Measurements from ENCODE around the gene BTG3.

BTG3 gene

GRCh38 chr21:17585875-17586450 is 26.7 kb downstream of the BTG3 start:
- no peak for DNase-seq

DNA sequence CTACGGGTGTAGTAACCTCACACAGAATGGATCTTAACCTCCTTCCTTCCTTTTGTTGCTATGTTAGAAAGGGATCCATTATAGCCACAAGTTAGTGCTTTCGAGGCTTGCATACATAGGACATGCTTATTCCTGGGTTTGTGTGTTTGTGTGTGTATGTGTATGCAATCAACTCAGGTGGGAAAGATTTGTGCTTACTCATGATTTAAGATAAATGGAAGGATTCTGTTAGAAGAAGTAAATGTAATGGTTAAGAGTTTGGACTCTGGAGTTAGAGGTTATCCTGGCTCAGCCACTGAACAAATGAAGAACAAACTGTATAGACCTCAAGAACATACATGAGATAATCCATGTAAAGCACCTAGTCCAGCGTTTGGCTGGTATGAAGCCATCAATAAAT is 28.8 kb downstream of the BTG3 start:
- DNase-seq = no peak

DNA sequence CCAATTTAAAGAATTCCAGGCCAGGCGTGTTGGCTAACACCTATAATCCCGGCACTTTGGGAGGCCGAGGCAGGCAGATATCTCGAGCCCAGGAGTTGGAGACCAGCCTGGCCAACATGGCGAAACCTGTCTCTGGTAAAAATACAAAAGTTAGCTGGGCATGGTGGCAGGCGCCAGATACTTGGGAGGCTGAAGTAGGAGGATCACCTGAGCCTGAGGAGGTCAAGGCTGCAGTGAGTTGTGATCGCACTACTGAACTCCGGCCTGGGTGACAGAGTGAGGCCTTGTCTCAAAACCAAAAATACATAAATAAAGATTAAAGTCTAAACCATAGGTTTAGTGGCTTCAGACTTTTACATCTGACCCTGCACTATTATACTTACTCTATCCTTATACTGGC is 32.4 kb downstream of the BTG3 start:
- DNase-seq = no peak

- DNase-seq = no peak
Observed at GRCh38 chr21:17578876-17579275, 33.8 kb downstream of the BTG3 start.

- no peak for DNase-seq
Observed at GRCh38 chr21:17578162-17578561, 34.5 kb downstream of the BTG3 start.

GRCh38 chr21:17577701-17578100 is 35.0 kb downstream of the BTG3 start:
- no peak for DNase-seq

DNA sequence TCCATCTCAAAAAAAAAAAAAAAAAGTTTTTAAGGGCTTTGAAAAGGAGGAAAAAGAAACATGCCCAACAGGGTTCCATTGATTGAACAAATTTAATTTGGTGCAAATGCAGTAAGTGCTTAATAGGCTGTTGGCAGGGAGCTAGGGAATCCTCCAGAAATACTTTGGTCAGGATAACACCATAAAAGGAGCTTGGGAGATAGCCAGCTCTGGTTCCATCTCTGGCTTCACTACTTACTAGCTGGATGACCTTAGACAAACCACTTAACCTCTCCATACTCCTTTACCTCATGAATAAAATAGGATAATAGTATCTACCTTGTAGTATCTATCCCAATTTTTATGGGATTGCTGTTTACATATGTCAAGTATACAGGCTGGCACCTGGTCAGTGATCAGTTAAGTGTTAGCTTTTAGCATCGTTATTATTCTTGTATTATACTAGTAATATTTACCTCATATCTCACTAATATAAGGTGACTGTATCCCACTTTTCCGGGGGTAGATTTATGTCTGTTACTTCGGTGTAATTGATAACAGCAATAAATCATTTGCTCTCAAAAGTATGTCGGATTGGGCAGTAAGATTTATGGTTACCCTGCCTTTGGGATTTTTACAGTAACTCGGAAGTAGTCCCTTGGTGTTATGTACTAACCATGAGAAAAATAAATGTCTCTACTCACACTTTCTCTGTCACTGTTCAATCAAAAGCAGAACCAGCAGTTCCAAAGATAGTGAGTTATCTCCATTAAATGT is 36.4 kb downstream of the BTG3 start:
- DNase-seq = no peak

- no peak for DNase-seq
Observed at GRCh38 chr21:17575076-17575475, 37.6 kb downstream of the BTG3 start.

DNA sequence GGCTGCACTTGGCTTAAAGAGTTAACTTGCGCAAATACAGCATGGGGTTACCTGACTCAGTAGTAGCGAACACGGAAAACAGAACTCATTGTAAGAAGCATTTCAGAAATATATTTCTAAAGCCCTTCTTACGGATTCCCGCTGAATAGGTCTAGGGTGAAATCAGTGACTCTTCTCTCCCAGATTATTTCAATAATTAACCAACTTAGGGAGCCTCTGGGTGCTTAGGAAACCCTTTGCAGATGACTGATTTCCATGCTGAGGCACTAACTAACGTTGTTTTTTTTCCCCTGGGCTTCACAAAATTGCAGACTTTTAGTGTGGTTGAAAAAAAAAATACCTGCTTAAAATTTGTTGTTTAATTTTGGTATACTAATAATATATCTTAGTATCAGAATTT is 40.3 kb downstream of the BTG3 start:
- DNase-seq = no peak

DNA sequence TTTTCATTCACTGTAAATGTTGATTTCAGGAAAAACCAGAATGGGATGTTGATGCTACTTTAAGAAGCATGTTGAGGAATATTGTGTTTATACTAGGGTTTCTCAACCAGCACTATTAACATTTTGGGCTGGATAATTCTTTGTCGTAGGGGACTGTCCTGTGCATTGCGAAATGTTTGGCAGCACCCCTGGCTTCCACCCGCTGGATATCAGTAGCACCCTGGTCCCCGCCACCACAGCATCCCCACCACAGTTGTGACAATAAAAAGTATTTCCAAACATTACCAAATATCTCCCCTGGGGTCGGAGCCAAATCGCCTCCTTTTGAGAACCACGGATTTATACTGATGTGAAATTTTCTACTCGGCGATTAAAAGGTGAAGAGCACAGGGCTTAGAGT is 41.9 kb downstream of the BTG3 start:
- DNase-seq = no peak

GRCh38 chr21:17560377-17561025 is 52.2 kb downstream of the BTG3 start:
- DNase-seq = no peak

GRCh38 chr21:17554679-17555465 is 57.8 kb downstream of the BTG3 start:
- DNase-seq = peak in 20 of 56 donors; percentile 4 to 64 (median 36)

DNA sequence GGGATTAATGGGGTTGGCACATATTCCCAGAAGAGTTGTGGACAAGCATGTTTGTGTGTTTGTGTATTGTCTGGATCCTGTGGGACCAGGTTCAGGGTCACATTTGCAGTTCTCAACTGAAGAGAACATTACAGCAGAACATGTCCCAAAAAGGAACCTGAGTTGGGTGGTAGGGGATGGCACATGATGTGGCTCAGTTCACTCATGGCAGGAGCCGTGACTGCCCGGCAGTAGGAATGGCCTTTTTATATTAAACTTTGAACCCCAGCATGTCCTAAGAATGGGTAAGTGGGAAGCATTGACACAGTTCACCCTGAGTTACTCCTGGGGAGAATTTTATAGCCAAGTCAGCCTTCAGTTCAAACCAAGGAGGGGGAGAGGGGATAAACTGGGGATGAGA is 58.6 kb downstream of the BTG3 start:
- DNase-seq = no peak

GRCh38 chr21:17552410-17552809 is 60.3 kb downstream of the BTG3 start:
- DNase-seq = no peak

GRCh38 chr21:17550671-17551308 is 61.9 kb downstream of the BTG3 start:
- no peak for DNase-seq

DNA sequence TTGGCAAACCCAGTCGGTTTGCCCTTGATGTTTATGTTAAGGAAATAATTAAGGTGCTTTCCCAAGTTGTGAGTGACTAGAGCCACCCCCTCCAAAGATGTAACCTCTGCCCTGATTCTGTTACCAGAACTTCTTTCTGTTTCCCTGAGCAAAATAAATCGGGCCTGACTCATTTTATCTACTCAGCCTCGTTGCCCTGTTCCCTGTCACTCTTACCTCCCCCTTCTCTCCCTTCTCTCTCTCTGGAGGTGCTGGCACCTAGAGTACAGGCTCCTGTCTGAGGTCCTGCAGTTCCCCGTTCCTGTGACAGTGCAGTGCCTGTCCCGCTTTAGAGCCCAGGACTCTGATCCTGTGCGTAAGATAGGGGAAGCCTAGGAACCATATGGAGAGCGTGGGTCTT is 64.4 kb downstream of the BTG3 start:
- peak in 4 of 56 donors; percentile 5 to 22 (median 10) for DNase-seq

DNA sequence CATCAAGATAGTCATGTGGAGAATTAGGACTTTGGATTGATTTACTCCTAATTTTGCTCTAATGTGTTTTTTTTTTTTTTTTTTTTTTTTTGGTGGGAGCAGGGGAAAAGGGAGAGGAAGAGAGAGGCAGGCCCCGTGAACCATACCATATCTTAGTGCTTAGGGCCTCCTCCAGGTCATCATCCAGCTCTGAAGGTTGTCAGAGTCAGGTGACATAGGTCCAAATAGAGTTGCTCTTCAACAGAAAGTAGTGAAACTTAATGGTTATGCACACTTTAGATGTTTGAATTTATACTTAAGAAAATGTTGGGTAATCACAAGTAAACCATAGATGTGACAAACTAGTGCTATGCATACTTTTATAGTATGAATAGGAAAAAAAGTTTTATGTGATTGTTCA is 67.7 kb downstream of the BTG3 start:
- no peak for DNase-seq

Data from nucleus accumbens (tissue), 56 donors.